ENCODE data around the gene DNER.

DNER gene

GRCh38 chr2:229669841-229670240 is 44.5 kb downstream of the DNER start:
- no peak for DNase-seq (ENCODE audit: low spot score)

GRCh38 chr2:229666811-229667210 is 47.5 kb downstream of the DNER start:
- DNase-seq (ENCODE audit: low spot score), result no peak

- DNase-seq (ENCODE audit: low spot score), result no peak
These were observed 49.2 kb downstream of the DNER start for GRCh38 chr2:229665158-229665557.

GRCh38 chr2:229661478-229661877 is 52.9 kb downstream of the DNER start:
- no peak for DNase-seq (ENCODE audit: low spot score)

- no peak for DNase-seq (ENCODE audit: low spot score)
These were observed 53.4 kb downstream of the DNER start for GRCh38 chr2:229660951-229661350.

GRCh38 chr2:229660391-229660790 is 54.0 kb downstream of the DNER start:
- DNase-seq (ENCODE audit: low spot score), result no peak

GRCh38 chr2:229658004-229658403 is 56.4 kb downstream of the DNER start:
- DNase-seq (ENCODE audit: low spot score), result no peak

GRCh38 chr2:229654437-229654836 is 59.9 kb downstream of the DNER start:
- DNase-seq (ENCODE audit: low spot score), result no peak

- no peak for DNase-seq (ENCODE audit: low spot score)
These were observed 60.8 kb downstream of the DNER start for GRCh38 chr2:229653531-229653930.

GRCh38 chr2:229652796-229653195 is 61.6 kb downstream of the DNER start:
- DNase-seq (ENCODE audit: low spot score), result no peak

- no peak for DNase-seq (ENCODE audit: low spot score)
These were observed 63.5 kb downstream of the DNER start for GRCh38 chr2:229650901-229651300.

- no peak for DNase-seq (ENCODE audit: low spot score)
These were observed 64.3 kb downstream of the DNER start for GRCh38 chr2:229650059-229650458.

GRCh38 chr2:229646186-229646723 is 68.1 kb downstream of the DNER start:
- no peak for DNase-seq (ENCODE audit: low spot score)

GRCh38 chr2:229642371-229642770 is 72.0 kb downstream of the DNER start:
- no peak for DNase-seq (ENCODE audit: low spot score)

- DNase-seq (ENCODE audit: low spot score), result no peak
These were observed 72.7 kb downstream of the DNER start for GRCh38 chr2:229641676-229642075.

- DNase-seq (ENCODE audit: low spot score), result no peak
These were observed 73.7 kb downstream of the DNER start for GRCh38 chr2:229640636-229641035.

- no peak for DNase-seq (ENCODE audit: low spot score)
These were observed 77.8 kb downstream of the DNER start for GRCh38 chr2:229636571-229636970.

GRCh38 chr2:229635371-229635680 is 79.0 kb downstream of the DNER start:
- DNase-seq (ENCODE audit: low spot score), result no peak

- DNase-seq (ENCODE audit: low spot score), result no peak
These were observed 79.6 kb downstream of the DNER start for GRCh38 chr2:229634601-229635370.

GRCh38 chr2:229633556-229633955 is 80.8 kb downstream of the DNER start:
- no peak for DNase-seq (ENCODE audit: low spot score)

- no peak for DNase-seq (ENCODE audit: low spot score)
These were observed 85.3 kb downstream of the DNER start for GRCh38 chr2:229629039-229629438.

GRCh38 chr2:229627728-229628127 is 86.6 kb downstream of the DNER start:
- DNase-seq (ENCODE audit: low spot score), result no peak

GRCh38 chr2:229622495-229623355 is 91.6 kb downstream of the DNER start:
- no peak for DNase-seq (ENCODE audit: low spot score)

All from AG08395 (cell line).